HG03159 (cell line): ENCODE measurements around the gene NEFH.
"Not testable (repeated sequence)": the region's sequence is repeated elsewhere in the genome, so short reads cannot be mapped to it uniquely, and the experiment has no call there.

Experiments used
- ATAC-seq: cut with Tn5 transposase; IDR thresholded peaks from one replicate; pipeline ENCODE4 v1.9.1; 2021; ENCODE audit warnings: mild to moderate bottlenecking, moderate library complexity; ENCODE audit not compliant: unreplicated experiment

The NEFH gene, protein sequence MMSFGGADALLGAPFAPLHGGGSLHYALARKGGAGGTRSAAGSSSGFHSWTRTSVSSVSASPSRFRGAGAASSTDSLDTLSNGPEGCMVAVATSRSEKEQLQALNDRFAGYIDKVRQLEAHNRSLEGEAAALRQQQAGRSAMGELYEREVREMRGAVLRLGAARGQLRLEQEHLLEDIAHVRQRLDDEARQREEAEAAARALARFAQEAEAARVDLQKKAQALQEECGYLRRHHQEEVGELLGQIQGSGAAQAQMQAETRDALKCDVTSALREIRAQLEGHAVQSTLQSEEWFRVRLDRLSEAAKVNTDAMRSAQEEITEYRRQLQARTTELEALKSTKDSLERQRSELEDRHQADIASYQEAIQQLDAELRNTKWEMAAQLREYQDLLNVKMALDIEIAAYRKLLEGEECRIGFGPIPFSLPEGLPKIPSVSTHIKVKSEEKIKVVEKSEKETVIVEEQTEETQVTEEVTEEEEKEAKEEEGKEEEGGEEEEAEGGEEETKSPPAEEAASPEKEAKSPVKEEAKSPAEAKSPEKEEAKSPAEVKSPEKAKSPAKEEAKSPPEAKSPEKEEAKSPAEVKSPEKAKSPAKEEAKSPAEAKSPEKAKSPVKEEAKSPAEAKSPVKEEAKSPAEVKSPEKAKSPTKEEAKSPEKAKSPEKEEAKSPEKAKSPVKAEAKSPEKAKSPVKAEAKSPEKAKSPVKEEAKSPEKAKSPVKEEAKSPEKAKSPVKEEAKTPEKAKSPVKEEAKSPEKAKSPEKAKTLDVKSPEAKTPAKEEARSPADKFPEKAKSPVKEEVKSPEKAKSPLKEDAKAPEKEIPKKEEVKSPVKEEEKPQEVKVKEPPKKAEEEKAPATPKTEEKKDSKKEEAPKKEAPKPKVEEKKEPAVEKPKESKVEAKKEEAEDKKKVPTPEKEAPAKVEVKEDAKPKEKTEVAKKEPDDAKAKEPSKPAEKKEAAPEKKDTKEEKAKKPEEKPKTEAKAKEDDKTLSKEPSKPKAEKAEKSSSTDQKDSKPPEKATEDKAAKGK

DNA sequence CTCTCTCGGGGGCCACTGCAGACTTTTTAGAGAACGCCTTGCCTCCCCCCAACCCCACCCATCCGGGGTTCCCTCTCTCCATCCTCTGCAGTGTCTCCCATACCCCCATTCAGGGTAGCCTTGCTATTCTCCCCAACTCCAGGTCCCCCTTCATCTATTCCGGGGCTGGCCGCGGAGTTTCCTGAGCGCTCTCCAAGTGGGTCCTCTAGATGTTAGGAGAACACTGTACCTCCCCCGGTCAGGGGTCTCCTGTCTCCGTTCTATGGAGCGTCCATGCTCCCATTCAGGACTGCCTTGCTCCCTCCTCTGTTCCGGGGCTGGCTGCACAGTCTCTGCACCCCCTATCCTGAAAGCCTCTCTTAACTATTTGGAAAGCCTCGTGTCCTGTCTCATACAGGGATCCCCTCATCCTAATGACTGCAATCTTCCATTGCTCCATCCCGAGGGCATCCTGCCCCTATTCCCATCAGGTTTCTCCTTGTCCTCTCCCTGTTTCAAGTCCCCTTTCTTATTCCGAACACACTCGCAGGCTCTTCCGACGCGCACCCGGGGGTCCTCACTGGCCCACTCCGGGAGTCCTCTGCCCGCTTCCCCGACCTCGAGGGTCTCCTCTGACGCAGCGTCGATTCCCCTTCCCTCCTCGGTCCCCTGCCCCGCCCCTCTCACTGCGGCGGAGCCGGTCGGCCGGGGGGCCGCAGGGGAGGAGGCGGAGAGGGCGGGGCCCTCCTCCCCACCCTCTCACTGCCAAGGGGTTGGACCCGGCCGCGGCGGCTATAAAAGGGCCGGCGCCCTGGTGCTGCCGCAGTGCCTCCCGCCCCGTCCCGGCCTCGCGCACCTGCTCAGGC, at the start of gene NEFH:
NEFH (plus strand) TSS at position 802 of the 845 bp plus-strand sequence. CDS start 45 bp downstream, outside the sequence.
- no peak for ATAC-seq

DNA sequence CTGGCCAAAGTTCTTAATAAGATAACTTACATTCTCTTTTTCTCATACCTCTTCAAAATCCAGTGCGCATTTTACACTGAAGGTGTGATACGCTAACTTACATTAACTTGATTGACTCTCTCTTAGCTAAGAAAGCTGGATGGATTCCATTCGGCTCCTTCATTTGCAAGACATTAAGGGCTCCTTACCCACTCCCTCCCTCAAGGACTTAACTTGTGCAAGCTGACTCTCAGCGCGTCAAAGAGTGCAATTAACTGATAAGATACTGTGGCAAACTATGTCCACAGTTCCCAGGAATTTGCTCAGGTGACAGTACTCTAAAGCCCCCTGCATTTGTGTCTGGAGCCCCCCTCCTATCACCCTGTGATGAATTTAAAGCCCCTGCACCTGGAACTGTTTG, 48.0 kb upstream of the NEFH start:
- ATAC-seq = no peak

DNA sequence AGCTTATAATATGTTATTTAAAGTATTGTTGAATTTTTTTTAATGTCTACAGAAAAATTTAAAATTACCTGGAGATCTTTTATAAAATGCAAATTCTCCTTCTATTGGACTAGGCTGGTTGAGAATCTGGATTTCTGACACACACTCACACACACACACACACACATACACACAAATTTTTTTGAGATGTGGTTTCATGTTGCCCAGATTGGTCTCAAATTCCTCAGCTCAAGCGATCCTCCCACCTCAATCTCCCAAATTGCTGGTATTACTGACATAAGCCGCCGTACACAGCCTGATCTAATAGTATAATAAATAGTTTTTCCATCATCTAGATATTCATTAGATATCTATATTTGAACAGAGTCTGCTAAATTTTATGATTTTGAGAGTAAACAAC, 46.2 kb upstream of the NEFH start:
- no peak for ATAC-seq

- ATAC-seq = no peak
These were observed 45.7 kb upstream of the NEFH start for GRCh38 chr22:29434288-29434687.

GRCh38 chr22:29435236-29436136, 44.5 kb upstream of the NEFH start:
- ATAC-seq = no peak

DNA sequence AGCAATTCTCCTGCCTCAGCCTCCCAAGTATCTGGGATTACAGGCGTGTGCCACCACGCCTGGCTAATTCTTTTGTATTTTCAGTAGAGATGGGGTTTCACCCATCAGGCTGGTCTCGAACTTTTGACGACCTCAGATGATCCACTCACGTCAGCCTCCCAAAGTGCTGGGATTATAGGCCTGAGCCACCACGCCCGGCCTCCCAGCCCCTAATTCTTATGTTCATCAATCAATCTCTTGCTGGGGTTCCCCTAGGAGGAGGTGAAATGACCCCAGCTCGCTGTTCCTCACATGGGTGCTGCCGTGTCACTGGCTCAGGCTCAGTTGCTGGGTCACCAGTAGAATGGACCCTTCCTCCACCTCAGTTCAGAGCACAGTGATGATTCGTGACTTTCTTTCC, 41.7 kb upstream of the NEFH start, which contains the start of gene RFPL1:
RFPL1 (plus strand) TSS at position 301 of the 400 bp plus-strand sequence.
- not testable (repeated sequence) for ATAC-seq

GRCh38 chr22:29442976-29443375, 37.0 kb upstream of the NEFH start:
- ATAC-seq = no peak

- no peak for ATAC-seq
These were observed 36.6 kb upstream of the NEFH start for GRCh38 chr22:29443452-29443851.

GRCh38 chr22:29443861-29444792, 35.9 kb upstream of the NEFH start:
- ATAC-seq = no peak

DNA sequence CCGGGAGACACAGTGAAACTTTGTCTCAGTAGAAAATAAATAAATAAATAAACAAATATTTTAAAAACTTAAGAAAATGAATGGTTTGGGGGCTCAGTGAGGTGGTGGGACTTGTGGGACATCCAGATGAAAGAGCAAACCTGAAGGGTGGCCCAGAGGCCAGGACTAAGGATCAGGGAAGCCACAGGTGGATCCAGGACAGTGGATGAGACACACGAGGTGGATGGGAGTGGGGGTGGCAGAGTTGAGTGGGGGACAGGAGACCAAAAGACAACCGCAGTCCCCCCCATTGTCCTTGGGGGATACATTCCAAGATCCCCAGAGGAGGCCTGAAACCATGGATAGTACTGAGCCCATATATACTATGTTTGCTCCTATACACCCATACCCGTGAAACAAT, 34.5 kb upstream of the NEFH start:
- no peak for ATAC-seq

DNA sequence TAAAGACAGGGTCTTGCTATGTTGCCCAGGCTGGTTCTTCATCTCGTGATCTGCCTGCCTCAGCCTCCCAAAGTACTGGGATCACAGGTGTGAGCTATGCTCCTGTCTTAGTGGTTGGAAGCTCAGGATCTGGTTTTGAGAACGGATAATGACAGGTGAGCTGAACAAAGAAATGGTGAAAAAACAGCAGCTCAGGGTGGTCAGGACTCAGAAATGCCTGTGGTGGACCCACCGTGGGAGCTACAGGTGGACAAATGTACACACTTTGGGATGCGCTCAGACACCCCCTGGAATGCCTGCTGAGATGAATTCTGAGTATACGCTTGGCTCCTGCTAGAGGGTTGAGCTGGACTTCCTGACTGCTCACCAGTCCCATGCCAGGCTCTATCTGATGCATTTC, 32.1 kb upstream of the NEFH start:
- no peak for ATAC-seq

DNA sequence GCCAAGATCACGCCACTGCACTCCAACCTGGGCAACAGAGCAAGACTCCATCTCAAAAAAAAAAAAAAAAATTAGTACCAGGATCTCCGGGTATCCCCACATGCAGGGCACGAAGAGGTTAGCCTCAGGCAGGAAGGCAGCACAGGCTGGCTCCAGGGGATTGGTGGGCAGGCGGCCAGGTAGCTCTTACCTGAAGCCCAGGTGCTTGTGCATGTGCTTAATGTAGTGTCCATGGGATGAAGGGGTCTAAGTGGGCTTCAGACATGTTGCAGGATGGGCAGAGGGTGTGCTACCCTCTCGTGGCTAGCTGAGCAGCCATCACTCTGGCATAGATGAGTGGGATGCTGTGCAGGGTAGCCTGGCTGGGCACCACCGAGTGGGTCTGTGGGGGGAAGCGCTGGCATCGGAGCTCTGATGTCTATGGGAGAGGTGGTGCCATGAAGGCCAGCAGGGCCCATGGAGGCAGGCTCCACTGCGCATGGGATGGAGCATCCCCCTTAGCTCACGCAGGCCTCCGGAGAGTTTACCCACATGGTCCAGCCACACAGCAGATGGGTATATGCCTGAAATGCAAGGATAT, 30.6 kb upstream of the NEFH start:
- no peak for ATAC-seq

DNA sequence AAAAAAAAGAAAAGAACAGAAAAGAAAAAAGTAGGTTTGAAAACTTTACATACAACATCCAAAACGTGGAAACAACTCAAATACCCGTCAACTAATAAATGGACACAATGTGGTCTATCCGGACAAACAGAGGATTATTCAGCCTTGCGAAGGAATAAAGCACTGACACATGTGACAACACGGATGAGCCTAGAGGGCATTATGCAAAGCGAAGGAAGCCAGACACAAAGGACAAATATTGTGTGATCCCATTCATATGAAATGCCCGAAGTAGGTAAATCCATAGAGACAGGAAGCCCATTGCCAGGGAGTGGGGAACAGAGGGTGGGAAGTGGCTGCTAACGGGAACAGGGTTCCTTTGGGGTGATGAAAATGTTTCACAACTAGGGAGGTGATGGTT, 29.8 kb upstream of the NEFH start:
- ATAC-seq = no peak

DNA sequence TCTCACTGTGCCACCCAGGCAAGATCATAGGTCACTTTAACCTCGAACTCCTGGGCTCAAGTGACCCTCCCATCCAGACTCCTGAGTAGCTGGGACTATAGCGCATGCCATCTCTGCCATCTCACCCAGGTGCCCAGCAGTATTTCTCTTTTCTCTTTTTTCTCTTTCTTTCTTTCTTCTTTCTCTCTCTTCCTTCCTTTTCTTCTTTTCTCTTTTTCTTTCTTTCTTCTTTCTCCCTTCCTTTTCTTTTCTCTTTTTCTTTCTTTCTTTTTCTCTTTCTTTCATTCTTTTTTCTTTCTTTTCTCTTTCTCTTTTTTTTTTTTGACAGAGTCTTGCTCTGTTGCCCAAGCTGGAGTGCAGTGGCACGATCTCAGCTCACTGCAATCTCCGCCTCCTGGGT, 28.2 kb upstream of the NEFH start:
- no peak for ATAC-seq

DNA sequence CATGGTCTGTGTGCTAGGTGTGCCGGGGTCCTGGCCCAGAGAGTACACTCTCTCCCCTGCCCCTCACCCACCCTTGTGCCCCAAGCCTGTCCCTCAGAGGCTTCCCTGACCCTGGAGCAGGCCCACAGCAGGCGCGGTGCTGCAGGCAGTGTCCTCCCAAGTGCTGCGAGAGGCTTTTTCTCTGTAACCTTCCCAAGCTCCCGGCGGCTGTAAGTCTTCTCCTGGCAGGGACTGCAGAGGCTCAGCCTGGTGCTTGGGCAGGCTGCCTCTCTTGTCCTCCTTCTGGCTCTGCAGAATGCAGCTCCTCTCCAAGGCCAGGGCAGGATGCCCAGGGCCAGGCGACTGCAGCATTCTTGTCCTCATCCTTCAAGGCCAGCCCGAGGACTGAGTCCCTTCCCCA, 25.7 kb upstream of the NEFH start:
- ATAC-seq = no peak

- ATAC-seq = no peak
These were observed 23.8 kb upstream of the NEFH start for GRCh38 chr22:29456211-29456671.

- ATAC-seq = no peak
These were observed 22.3 kb upstream of the NEFH start for GRCh38 chr22:29457730-29458129.

DNA sequence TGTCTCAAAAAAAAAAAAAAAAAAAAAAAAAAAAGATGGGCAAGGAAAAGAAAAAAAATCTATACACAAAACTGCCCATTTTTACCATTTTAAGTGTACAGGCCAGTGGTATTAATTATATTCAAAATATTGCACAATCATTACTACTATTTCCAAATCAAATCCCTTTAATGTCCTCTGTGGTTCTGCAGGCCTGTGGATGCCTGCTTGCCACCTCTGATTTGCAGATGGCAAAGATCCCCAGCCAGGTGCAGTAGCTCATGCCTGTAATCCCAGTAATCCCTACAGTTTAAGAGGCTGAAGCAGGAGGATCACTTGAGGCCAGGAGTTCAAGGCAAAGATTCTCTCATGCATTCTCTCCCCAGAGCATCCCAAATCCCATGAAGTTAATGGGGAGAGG, 21.5 kb upstream of the NEFH start:
- no peak for ATAC-seq
